Common myeloid progenitor, CD34-positive (primary cell): ENCODE data around the gene SLC27A6.

Experiments
- CTCF ChIA-PET: fragments of 350-600 bp; sonication (Branson Sonifier 250); formaldehyde crosslinking; loops from one replicate; lab custom pipeline; 2021; ENCODE audit warnings: antibody characterized with exemption; lab: Charles Lee
- POLR2A ChIA-PET: fragments of 350-600 bp; sonication (Branson Sonifier 250); formaldehyde crosslinking; loops from one replicate; lab custom pipeline; 2021; ENCODE audit warnings: antibody characterized with exemption; lab: Charles Lee
- DNase-seq, 3 donors: peaks; one replicate each; pipeline versions ENCODE4 v3.0.0 to v3.0.0-alpha.2; 2013
- H3K27ac ChIP-seq, 2 experiments: 1 replicate in 1 of 2; 2 replicates in 1 of 2; pipeline ENCODE4 v1.7.0; 2013; ENCODE audit warnings: inconsistent platforms in 2 of 2, low read length in 2 of 2, mild to moderate bottlenecking in 2 of 2, low read depth in 1 of 2, moderate library complexity in 1 of 2; ENCODE audit not compliant: severe bottlenecking in 2 of 2, insufficient read depth in 1 of 2, poor library complexity in 1 of 2
- H3K27me3 ChIP-seq, 5 experiments: replicated peaks in 2 of 5; 1 replicate in 3 of 5; 2 replicates in 2 of 5; pipeline versions ENCODE4 v1.6.1 to v1.7.0; 2013; ENCODE audit warnings: low read length in 4 of 5, mild to moderate bottlenecking in 2 of 5, moderate library complexity in 2 of 5, inconsistent platforms in 1 of 5; ENCODE audit not compliant: insufficient read depth in 5 of 5, control insufficient read depth in 4 of 5
- H3K36me3 ChIP-seq, 4 experiments: 1 replicate in 2 of 4; 2 replicates in 2 of 4; pipeline versions ENCODE4 v1.6.1 to v1.7.0; 2013; ENCODE audit warnings: low read length in 3 of 4, control low read depth in 1 of 4, mild to moderate bottlenecking in 1 of 4; ENCODE audit not compliant: control insufficient read depth in 4 of 4, insufficient read depth in 4 of 4
- H3K4me1 ChIP-seq, 4 experiments: 1 replicate in 3 of 4; 2 replicates in 1 of 4; pipeline versions ENCODE4 v1.6.1 to v1.7.1; 2013; ENCODE audit warnings: low read length in 3 of 4, mild to moderate bottlenecking in 3 of 4, control low read depth in 1 of 4, inconsistent platforms in 1 of 4, moderate library complexity in 1 of 4; ENCODE audit not compliant: control insufficient read depth in 4 of 4, insufficient read depth in 4 of 4; ENCODE audit errors: control extremely low read depth in 1 of 4
- H3K4me3 ChIP-seq, 7 experiments: 1 replicate in 4 of 7; 2 replicates in 3 of 7; pipeline versions ENCODE4 v1.5.1 to v1.7.0; 2013; ENCODE audit warnings: mild to moderate bottlenecking in 7 of 7, low read length in 6 of 7, moderate library complexity in 6 of 7, inconsistent platforms in 2 of 7, low read depth in 2 of 7, control low read depth in 1 of 7; ENCODE audit not compliant: insufficient read depth in 4 of 7, control insufficient read depth in 1 of 7; ENCODE audit errors: extremely low read depth in 1 of 7
- H3K9me3 ChIP-seq, 5 experiments: 1 replicate in 4 of 5; 2 replicates in 1 of 5; pipeline versions ENCODE4 v1.6.1 to v1.7.1; 2013; ENCODE audit warnings: low read length in 4 of 5, mild to moderate bottlenecking in 2 of 5, inconsistent platforms in 1 of 5, low read depth in 1 of 5, moderate library complexity in 1 of 5; ENCODE audit not compliant: control insufficient read depth in 4 of 5, insufficient read depth in 2 of 5; ENCODE audit errors: control extremely low read depth in 1 of 5
- WGBS: methylation state at CpG from one replicate; pipeline ENCODE4 v1.1.5; 2013; ENCODE audit not compliant: insufficient coverage; 5-methylcytosine and 5-hydroxymethylcytosine counted together

Gene SLC27A6

GRCh38 chr5:128966375-128966774 lies 1.1 kb downstream of the SLC27A6 start:
- H3K27ac ChIP-seq, result no peak overlapping the region
- DNase-seq, result no peak
- POLR2A ChIA-PET, result no interaction called here
- peaks cover 0 to 6% (median 0%) of the 10 kb centered on the region in 5 experiments for H3K27me3 ChIP-seq
- no peak overlapping the region for H3K4me3 ChIP-seq
- peaks cover 0 to 6% (median 0%) of the 10 kb centered on the region in 5 experiments for H3K9me3 ChIP-seq
- peaks cover 0 to 14% (median 8%) of the 10 kb centered on the region in 4 experiments for H3K4me1 ChIP-seq
- no peaks in the 10 kb centered on the region for H3K36me3 ChIP-seq
- CTCF ChIA-PET, result interaction anchor here (1.2 to 2.7 kb wide), 3 partner anchors 9 to 128 kb away, joined by 3 to 14 read pairs (median 4); partner anchors contain the start of gene ISOC1
- WGBS, result 93% methylated on average over 6 of the region's 12 CpGs

- no peaks in the 10 kb centered on the region for H3K36me3 ChIP-seq
- peaks cover 0 to 6% (median 0%) of the 10 kb centered on the region in 5 experiments for H3K27me3 ChIP-seq
- ChIA-PET CTCF (interaction anchor here (1.7 kb wide), 1 partner anchor 128 kb away, joined by 3 read pairs; the partner anchor contains the start of gene ISOC1), POLR2A (no interaction called here)
- H3K9me3 ChIP-seq, result peaks cover 0 to 6% (median 0%) of the 10 kb centered on the region in 5 experiments
- DNase-seq, result no peak
- no peak overlapping the region for H3K4me3 ChIP-seq
- peaks cover 0 to 14% (median 8%) of the 10 kb centered on the region in 4 experiments for H3K4me1 ChIP-seq
- H3K27ac ChIP-seq, result no peak overlapping the region
- WGBS, result 100% methylated on average over 2 of the region's 3 CpGs
Observed at GRCh38 chr5:128966846-128967245, 1.6 kb downstream of the SLC27A6 start.

- WGBS, result 99% methylated on average over 8 of the region's 9 CpGs
- Histone ChIP-seq H3K9me3 (peaks cover 0 to 10% (median 0%) of the 10 kb centered on the region in 5 experiments), H3K27ac (no peak overlapping the region), H3K4me1 (no peaks in the 10 kb centered on the region), H3K36me3 (no peaks in the 10 kb centered on the region), H3K4me3 (no peak overlapping the region), H3K27me3 (no peaks in the 10 kb centered on the region)
- no peak for DNase-seq
- ChIA-PET POLR2A (no interaction called here), CTCF (interaction anchor here (1.4 to 1.6 kb wide), 2 partner anchors 27 to 121 kb away, joined by 3 read pairs; partner anchors contain the start of gene ISOC1)
Observed at GRCh38 chr5:128973244-128973643, 8.0 kb downstream of the SLC27A6 start.

- Histone ChIP-seq H3K27ac (no peak overlapping the region), H3K4me1 (no peaks in the 10 kb centered on the region), H3K27me3 (no peaks in the 10 kb centered on the region), H3K9me3 (peaks cover 0 to 10% (median 0%) of the 10 kb centered on the region in 5 experiments), H3K36me3 (no peaks in the 10 kb centered on the region), H3K4me3 (no peak overlapping the region)
- 50% methylated on average over 1 of the region's 1 CpG for WGBS
- ChIA-PET CTCF (interaction anchor here (1.3 to 1.6 kb wide), 3 partner anchors 9 to 120 kb away, joined by 3 to 4 read pairs (median 3); partner anchors contain the start of genes ISOC1 and SLC27A6), POLR2A (no interaction called here)
- no peak for DNase-seq
Observed at GRCh38 chr5:128974567-128974966, 9.3 kb downstream of the SLC27A6 start.

GRCh38 chr5:128979761-128980160 lies 14.5 kb downstream of the SLC27A6 start:
- POLR2A ChIA-PET, result no interaction called here
- no CpG with 5 or more reads among the region's 1 CpG for WGBS
- CTCF ChIA-PET, result interaction anchor here (1.0 kb wide), 1 partner anchor 14 kb away, joined by 3 read pairs; no protein-coding TSS in a partner anchor

GRCh38 chr5:128980917-128981316 lies 15.6 kb downstream of the SLC27A6 start:
- Histone ChIP-seq H3K27me3 (no peaks in the 10 kb centered on the region), H3K36me3 (no peaks in the 10 kb centered on the region), H3K27ac (no peak overlapping the region), H3K9me3 (no peaks in the 10 kb centered on the region), H3K4me1 (no peaks in the 10 kb centered on the region), H3K4me3 (no peak overlapping the region)
- no peak for DNase-seq
- ChIA-PET POLR2A (interaction anchor here (0.6 kb wide), 1 partner anchor 1257 kb away, joined by 3 read pairs; no protein-coding TSS in a partner anchor), CTCF (no interaction called here)
- WGBS, result 95% methylated on average over 3 of the region's 3 CpGs

More at GRCh38 chr5:128979761-128980160, 14.5 kb downstream of the SLC27A6 start:
- no peaks in the 10 kb centered on the region for H3K4me1 ChIP-seq
- no peaks in the 10 kb centered on the region for H3K9me3 ChIP-seq
- H3K4me3 ChIP-seq, result no peak overlapping the region
- no peaks in the 10 kb centered on the region for H3K36me3 ChIP-seq
- H3K27me3 ChIP-seq, result no peaks in the 10 kb centered on the region
- H3K27ac ChIP-seq, result no peak overlapping the region
- no peak for DNase-seq

- ChIA-PET CTCF (no interaction called here), POLR2A (no interaction called here)
- Histone ChIP-seq H3K9me3 (no peaks in the 10 kb centered on the region), H3K36me3 (no peaks in the 10 kb centered on the region), H3K4me3 (no peak overlapping the region), H3K27me3 (no peaks in the 10 kb centered on the region), H3K4me1 (no peaks in the 10 kb centered on the region), H3K27ac (no peak overlapping the region)
- no peak for DNase-seq
- 38% methylated on average over 1 of the region's 1 CpG for WGBS
Observed at GRCh38 chr5:128984480-128984879, 19.2 kb downstream of the SLC27A6 start.
